ENCODE results near the gene MSI1. TPM values are rescaled to one million over a fixed set of nuclear protein-coding genes. Genes with fewer than 3 reads are reported as not detected.
A peak's percentile ranks its signal among the peaks of the same experiment; 100 is the strongest.

Gene MSI1
- total RNA-seq, 1 donor from 2014 or later = 0.79 TPM

- H3K27me3 Mint-ChIP-seq = peaks cover 3% of the 10 kb centered on the region
- intact Hi-C loops (cut with micrococcal nuclease) = loop anchor here (1.0 kb wide), 2 partner anchors 9 to 15 kb away; partner anchors contain the start of gene RNU4-1
- peaks cover 8% of the 10 kb centered on the region for H3K4me1 Mint-ChIP-seq
- H3K36me3 Mint-ChIP-seq (ENCODE audit: low read depth) = no peaks in the 10 kb centered on the region
- peak within 1 kb of the TSS; percentile 89 for H3K4me3 Mint-ChIP-seq
- H3K9me3 Mint-ChIP-seq = no peaks in the 10 kb centered on the region
- H3K27ac Mint-ChIP-seq = peak within 1 kb of the TSS; percentile 70
- peak; percentile 96 for DNase-seq
These were observed 66.8 kb downstream of the MSI1 start, which contains the start of gene SIRT4 for GRCh38 chr12:120301962-120302815. Gene SIRT4, plus strand, starts transcription at chr12:120302321. Its CDS starts 1,241 bp downstream, at chr12:120303562.

- intact Hi-C loops (cut with micrococcal nuclease) = loop anchor here (1.0 to 2.0 kb wide), 5 partner anchors 9 to 280 kb away; partner anchors contain the start of gene SIRT4
- Mint-ChIP-seq H3K27me3 (peaks cover 3% of the 10 kb centered on the region), H3K4me1 (peaks cover 3% of the 10 kb centered on the region), H3K36me3 (ENCODE audit: low read depth) (no peaks in the 10 kb centered on the region), H3K27ac (no peak within 1 kb of the TSS), H3K9me3 (no peaks in the 10 kb centered on the region), H3K4me3 (no peak within 1 kb of the TSS)
- DNase-seq = peak; percentile 93
These were observed 76.1 kb downstream of the MSI1 start, which contains the start of gene RNU4-1 for GRCh38 chr12:120292661-120293531. Gene RNU4-1, minus strand, starts transcription at chr12:120293237.

GRCh38 chr12:120292411-120292660, 76.6 kb downstream of the MSI1 start:
- Mint-ChIP-seq H3K36me3 (ENCODE audit: low read depth) (no peaks in the 10 kb centered on the region), H3K4me3 (no peak overlapping the region), H3K4me1 (peaks cover 3% of the 10 kb centered on the region), H3K9me3 (no peaks in the 10 kb centered on the region), H3K27ac (no peak overlapping the region), H3K27me3 (peaks cover 5% of the 10 kb centered on the region)
- DNase-seq = no peak
- intact Hi-C loops (cut with micrococcal nuclease) = loop anchor here (2.0 kb wide), 2 partner anchors 32 to 280 kb away; no protein-coding TSS in a partner anchor

Other genes starting within 250 kb of the MSI1 start
- 169 and 176 TPM in 2 replicates for gene GCN1, start 174.4 kb downstream of the MSI1 start, total RNA-seq
- gene RPLP0, start 168.1 kb downstream of the MSI1 start, total RNA-seq = 2,659 and 2,699 TPM in 2 replicates
- gene PXN, start 103.4 kb downstream of the MSI1 start, total RNA-seq = 48.4 and 51.2 TPM in 2 replicates
- gene RNU4-2, start 77.3 kb downstream of the MSI1 start, total RNA-seq = 5,486 and 6,492 TPM in 2 replicates
- 2,196 and 2,563 TPM in 2 replicates for gene RNU4-1, start 75.9 kb downstream of the MSI1 start, total RNA-seq
- gene SIRT4, start 66.8 kb downstream of the MSI1 start, total RNA-seq = 1.1 and 2.5 TPM in 2 replicates
- not detected in 2 replicates for gene PLA2G1B, start 41.4 kb downstream of the MSI1 start, total RNA-seq
- 362 and 363 TPM in 2 replicates for gene COX6A1, start 68.9 kb upstream of the MSI1 start, total RNA-seq
- 54.6 and 57.5 TPM in 2 replicates for gene TRIAP1, start 77.2 kb upstream of the MSI1 start, total RNA-seq
- 34.1 and 41.0 TPM in 2 replicates for gene GATC, start 77.3 kb upstream of the MSI1 start, total RNA-seq
- 249 and 255 TPM in 2 replicates for gene SRSF9, start 100.6 kb upstream of the MSI1 start, total RNA-seq
- 330 and 351 TPM in 2 replicates for gene DYNLL1, start 126.9 kb upstream of the MSI1 start, total RNA-seq
- gene COQ5, start 160.0 kb upstream of the MSI1 start, total RNA-seq = 28.0 and 28.3 TPM in 2 replicates
- gene RNF10, start 165.2 kb upstream of the MSI1 start, total RNA-seq = 153 and 160 TPM in 2 replicates
- 74.0 and 76.0 TPM in 2 replicates for gene POP5, start 212.2 kb upstream of the MSI1 start, total RNA-seq

Data from activated CD4-positive, alpha-beta T cell treated with anti-CD3 and anti-CD28 coated beads, Interleukin-2, amount 10 ng/mL, durations not matched to agents 24 days and 14 days (primary cell).